Activated T-cell treated with anti-CD3 and anti-CD28 coated beads, Interleukin-2, amount 50 U/mL, for 72 hours (primary cell): Measurements from ENCODE around the gene SOX5. TPM values are rescaled to one million over a fixed set of nuclear protein-coding genes. Genes with fewer than 3 reads are reported as not detected.

Source experiments
- ATAC-seq, 2 donors: fragments of 150-1000 bp; cut with Tn5 transposase; replicated peaks in 1 of 2; 2 replicates each; pipeline ENCODE4 v1.10.0; 2021; ENCODE audit warnings: moderate library complexity in 2 of 2, mild to moderate bottlenecking in 1 of 2
- DNase-seq, 2 donors: peaks; one replicate each; pipeline ENCODE4 v3.0.0; 2021 to 2022; ENCODE audit warnings: mixed read lengths in 1 of 2
- H3K27ac Mint-ChIP-seq: one replicate; pipeline ENCODE4 v1.8.0; 2022; ENCODE audit warnings: mild to moderate bottlenecking, moderate library complexity, mixed read lengths
- H3K27me3 Mint-ChIP-seq: one replicate; pipeline ENCODE4 v1.8.0; 2022; ENCODE audit warnings: low read depth, mixed read lengths
- H3K36me3 Mint-ChIP-seq, 2 donors: one replicate each; pipeline ENCODE4 v1.8.0; 2022; ENCODE audit warnings: mixed read lengths in 2 of 2, mild to moderate bottlenecking in 1 of 2; ENCODE audit not compliant: insufficient read depth in 2 of 2
- H3K4me1 Mint-ChIP-seq: one replicate; pipeline ENCODE4 v1.8.0; 2022; ENCODE audit warnings: low read depth, mixed read lengths
- H3K4me3 Mint-ChIP-seq, 2 donors: one replicate each; pipeline ENCODE4 v1.8.0; 2022; ENCODE audit warnings: mild to moderate bottlenecking in 2 of 2, mixed read lengths in 2 of 2, moderate library complexity in 2 of 2
- H3K9me3 Mint-ChIP-seq, 2 donors: one replicate each; pipeline ENCODE4 v1.8.0; 2022; ENCODE audit warnings: mixed read lengths in 2 of 2
- total RNA-seq, 2 donors: library from RNA; stranded (reverse); gene quantifications; one replicate each; pipeline ENCODE4 v1.2.3, GENCODE V29; 2022

The SOX5 gene
- total RNA-seq, 2 donors from 2014 or later, result 1.7 to 2.5 TPM

- DNase-seq, result no peak
These were observed 191.9 kb downstream of the SOX5 start for GRCh38 chr12:23757541-23757962.

GRCh38 chr12:23756416-23756815, 193.1 kb downstream of the SOX5 start:
- no peaks in the 10 kb centered on the region for H3K9me3 Mint-ChIP-seq
- H3K4me3 Mint-ChIP-seq, result no peak overlapping the region
- H3K27ac Mint-ChIP-seq, result no peak overlapping the region
- ATAC-seq, result no peak
- H3K36me3 Mint-ChIP-seq, result no peaks in the 10 kb centered on the region
- H3K4me1 Mint-ChIP-seq, result no peaks in the 10 kb centered on the region
- DNase-seq, result no peak
- H3K27me3 Mint-ChIP-seq, result no peaks in the 10 kb centered on the region

More at GRCh38 chr12:23757541-23757962, 191.9 kb downstream of the SOX5 start:
- Mint-ChIP-seq H3K4me1 (no peaks in the 10 kb centered on the region), H3K4me3 (no peak overlapping the region), H3K36me3 (no peaks in the 10 kb centered on the region), H3K9me3 (no peaks in the 10 kb centered on the region), H3K27me3 (no peaks in the 10 kb centered on the region), H3K27ac (no peak overlapping the region)
- ATAC-seq, result no peak

GRCh38 chr12:23753628-23754365, 195.7 kb downstream of the SOX5 start:
- Mint-ChIP-seq H3K4me3 (no peak overlapping the region), H3K27ac (no peak overlapping the region), H3K9me3 (no peaks in the 10 kb centered on the region), H3K36me3 (no peaks in the 10 kb centered on the region), H3K27me3 (no peaks in the 10 kb centered on the region), H3K4me1 (no peaks in the 10 kb centered on the region)
- ATAC-seq, result no peak
- no peak for DNase-seq

- Mint-ChIP-seq H3K4me3 (no peak overlapping the region), H3K4me1 (no peaks in the 10 kb centered on the region), H3K27ac (no peak overlapping the region), H3K27me3 (no peaks in the 10 kb centered on the region), H3K9me3 (peaks cover 2 to 4% of the 10 kb centered on the region in 2 donors), H3K36me3 (no peaks in the 10 kb centered on the region)
- no peak for DNase-seq
- ATAC-seq, result no peak
These were observed 197.2 kb downstream of the SOX5 start for GRCh38 chr12:23752245-23752644.

GRCh38 chr12:23751641-23752040, 197.8 kb downstream of the SOX5 start:
- H3K27ac Mint-ChIP-seq, result no peak overlapping the region
- no peak overlapping the region for H3K4me3 Mint-ChIP-seq
- no peaks in the 10 kb centered on the region for H3K27me3 Mint-ChIP-seq
- no peaks in the 10 kb centered on the region for H3K36me3 Mint-ChIP-seq
- ATAC-seq, result no peak
- H3K4me1 Mint-ChIP-seq, result no peaks in the 10 kb centered on the region
- H3K9me3 Mint-ChIP-seq, result peaks cover 7 to 8% of the 10 kb centered on the region in 2 donors
- DNase-seq, result no peak

GRCh38 chr12:23750923-23751322, 198.5 kb downstream of the SOX5 start:
- H3K36me3 Mint-ChIP-seq, result no peaks in the 10 kb centered on the region
- H3K27me3 Mint-ChIP-seq, result no peaks in the 10 kb centered on the region
- no peak overlapping the region for H3K4me3 Mint-ChIP-seq
- no peak for DNase-seq
- H3K4me1 Mint-ChIP-seq, result no peaks in the 10 kb centered on the region
- no peak for ATAC-seq
- no peak overlapping the region for H3K27ac Mint-ChIP-seq
- H3K9me3 Mint-ChIP-seq, result peaks cover 7 to 10% of the 10 kb centered on the region in 2 donors

- DNase-seq, result no peak
- Mint-ChIP-seq H3K4me3 (no peak overlapping the region), H3K27ac (no peak overlapping the region), H3K36me3 (no peaks in the 10 kb centered on the region), H3K9me3 (peaks cover 10 to 16% of the 10 kb centered on the region in 2 donors), H3K27me3 (no peaks in the 10 kb centered on the region), H3K4me1 (no peaks in the 10 kb centered on the region)
- no peak for ATAC-seq
These were observed 204.8 kb downstream of the SOX5 start for GRCh38 chr12:23744696-23745095.

GRCh38 chr12:23742574-23742973, 206.9 kb downstream of the SOX5 start:
- Mint-ChIP-seq H3K27me3 (no peaks in the 10 kb centered on the region), H3K4me3 (no peak overlapping the region)

GRCh38 chr12:23731493-23731892, 218.0 kb downstream of the SOX5 start:
- ATAC-seq (no peak), DNase-seq (no peak)
- H3K4me1 Mint-ChIP-seq, result no peaks in the 10 kb centered on the region
- H3K27me3 Mint-ChIP-seq, result no peaks in the 10 kb centered on the region
- no peak overlapping the region for H3K27ac Mint-ChIP-seq
- H3K9me3 Mint-ChIP-seq, result peaks cover 2 to 3% of the 10 kb centered on the region in 2 donors
- no peak overlapping the region for H3K4me3 Mint-ChIP-seq
- no peaks in the 10 kb centered on the region for H3K36me3 Mint-ChIP-seq

More at GRCh38 chr12:23742574-23742973, 206.9 kb downstream of the SOX5 start:
- H3K27ac Mint-ChIP-seq, result no peak overlapping the region
- H3K36me3 Mint-ChIP-seq, result no peaks in the 10 kb centered on the region
- no peaks in the 10 kb centered on the region for H3K4me1 Mint-ChIP-seq
- peaks cover 12 to 18% of the 10 kb centered on the region in 2 donors for H3K9me3 Mint-ChIP-seq
- ATAC-seq (no peak), DNase-seq (no peak)

GRCh38 chr12:23731035-23731434, 218.4 kb downstream of the SOX5 start:
- Mint-ChIP-seq H3K4me1 (no peaks in the 10 kb centered on the region), H3K36me3 (no peaks in the 10 kb centered on the region), H3K27me3 (no peaks in the 10 kb centered on the region), H3K4me3 (no peak overlapping the region), H3K9me3 (peaks cover 2 to 3% of the 10 kb centered on the region in 2 donors), H3K27ac (no peak overlapping the region)
- DNase-seq (no peak), ATAC-seq (no peak)

- Mint-ChIP-seq H3K27me3 (no peaks in the 10 kb centered on the region), H3K4me1 (no peaks in the 10 kb centered on the region), H3K36me3 (no peaks in the 10 kb centered on the region), H3K4me3 (no peak overlapping the region), H3K27ac (no peak overlapping the region), H3K9me3 (peaks cover 2 to 7% of the 10 kb centered on the region in 2 donors)
- DNase-seq (no peak), ATAC-seq (no peak)
These were observed 220.1 kb downstream of the SOX5 start for GRCh38 chr12:23729359-23729758.

- no peak overlapping the region for H3K4me3 Mint-ChIP-seq
- H3K9me3 Mint-ChIP-seq, result peaks cover 2 to 7% of the 10 kb centered on the region in 2 donors
- H3K4me1 Mint-ChIP-seq, result no peaks in the 10 kb centered on the region
- no peaks in the 10 kb centered on the region for H3K27me3 Mint-ChIP-seq
- ATAC-seq (no peak), DNase-seq (no peak)
- no peaks in the 10 kb centered on the region for H3K36me3 Mint-ChIP-seq
- H3K27ac Mint-ChIP-seq, result no peak overlapping the region
These were observed 222.8 kb downstream of the SOX5 start for GRCh38 chr12:23726646-23727045.

GRCh38 chr12:23722655-23723054, 226.8 kb downstream of the SOX5 start:
- Mint-ChIP-seq H3K4me1 (no peaks in the 10 kb centered on the region), H3K27me3 (no peaks in the 10 kb centered on the region), H3K4me3 (no peak overlapping the region), H3K27ac (no peak overlapping the region), H3K9me3 (peaks cover 2 to 6% of the 10 kb centered on the region in 2 donors), H3K36me3 (no peaks in the 10 kb centered on the region)
- no peak for ATAC-seq
- DNase-seq, result no peak

- Mint-ChIP-seq H3K27ac (no peak overlapping the region), H3K9me3 (peaks cover 2 to 6% of the 10 kb centered on the region in 2 donors), H3K27me3 (no peaks in the 10 kb centered on the region), H3K36me3 (no peaks in the 10 kb centered on the region), H3K4me1 (no peaks in the 10 kb centered on the region), H3K4me3 (no peak overlapping the region)
- DNase-seq (no peak), ATAC-seq (no peak)
These were observed 228.2 kb downstream of the SOX5 start for GRCh38 chr12:23721268-23721667.
